GM18951 (cell line): ENCODE data around the gene RABL6.

Experiments
- POLR2A ChIP-seq: IDR thresholded peaks from 4 replicates; pipeline ENCODE4 v1.6.1; 2011; ENCODE audit warnings: mild to moderate bottlenecking; ENCODE audit not compliant: insufficient read length, insufficient read depth; ENCODE audit errors: extremely low read depth
- in situ Hi-C: fragments of 300-500 bp; cut with MboI; formaldehyde crosslinking; loops from one replicate; pipeline ENCODE4 v1.12.0; 2022; ENCODE audit warnings: low sequenced_read_pairs, mixed read lengths, inconsistent platforms; ENCODE audit not compliant: unreplicated experiment

RABL6 gene

DNA sequence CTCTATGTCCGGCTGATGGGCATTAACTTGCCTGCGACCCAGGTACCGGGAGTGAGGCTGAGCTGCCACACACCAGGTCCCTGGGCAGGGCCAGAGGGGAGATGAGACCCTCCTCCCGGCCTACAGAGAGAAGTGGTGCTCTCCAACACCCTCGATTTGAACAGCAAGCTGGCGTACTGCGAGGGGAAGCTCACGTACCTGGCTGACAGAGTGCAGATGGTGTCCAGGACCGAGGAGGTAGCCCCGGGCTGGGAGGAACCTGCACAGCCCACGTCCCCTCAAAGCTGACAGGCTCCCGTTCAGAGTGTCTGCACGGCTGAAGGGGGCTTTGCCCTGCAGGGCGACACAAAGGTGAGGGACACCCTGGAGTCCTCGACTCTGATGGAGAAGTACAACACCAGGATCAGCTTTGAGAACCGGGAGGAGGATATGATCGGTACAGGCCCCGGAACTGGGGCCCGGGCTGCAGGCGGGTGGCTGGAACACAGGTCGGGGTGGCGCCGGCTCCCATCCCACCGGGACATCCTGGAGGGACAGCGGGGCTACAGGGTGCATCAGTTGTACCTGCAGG, 1.0 kb upstream of the RABL6 start:
- TF ChIP-seq POLR2A: no peak
- in situ Hi-C loops: no loop called here

GRCh38 chr9:136808075-136808805, 492 bp downstream of the RABL6 start:
- in situ Hi-C loops: no loop called here
- no peak for TF ChIP-seq POLR2A

DNA sequence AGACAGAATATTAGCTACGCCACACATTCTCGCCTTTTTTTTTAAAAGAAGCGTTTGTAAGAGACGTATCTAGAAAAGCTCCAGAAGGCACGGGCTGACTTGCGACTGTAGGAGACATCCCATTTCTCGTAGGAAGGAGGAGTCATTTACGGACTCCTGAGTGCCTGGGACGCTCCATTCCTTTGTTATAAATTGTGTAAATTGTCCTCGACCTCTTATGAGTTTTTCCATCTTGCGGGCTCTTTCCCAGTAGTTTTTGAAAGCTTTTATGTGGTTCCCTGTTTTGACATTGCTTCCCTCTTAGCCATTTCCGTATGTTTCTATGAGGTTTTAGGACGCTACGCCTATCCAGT, 1.0 kb downstream of the RABL6 start:
- no peak for TF ChIP-seq POLR2A
- in situ Hi-C loops: no loop called here

- in situ Hi-C loops: no loop called here
- no peak for TF ChIP-seq POLR2A
Measured at GRCh38 chr9:136814725-136815421, 7.1 kb downstream of the RABL6 start.

DNA sequence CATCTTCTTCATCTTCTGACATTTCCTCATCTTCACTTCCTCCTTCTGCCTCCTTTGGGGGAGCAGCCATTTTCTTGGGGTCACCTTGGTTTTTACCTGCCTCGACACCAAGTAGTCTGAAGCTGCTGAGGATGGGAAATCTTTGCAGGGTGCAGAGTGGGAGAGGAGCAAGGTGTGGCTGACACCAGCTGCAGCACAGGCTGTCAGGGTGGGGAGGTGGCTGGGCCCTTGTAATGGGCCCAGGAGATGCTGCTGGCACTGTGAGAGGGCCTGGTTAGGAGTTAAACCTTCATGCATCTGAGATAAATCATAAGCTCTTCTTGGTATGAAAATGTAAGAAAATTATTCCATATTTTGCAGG, 7.7 kb downstream of the RABL6 start:
- in situ Hi-C loops: no loop called here
- TF ChIP-seq POLR2A: no peak

DNA sequence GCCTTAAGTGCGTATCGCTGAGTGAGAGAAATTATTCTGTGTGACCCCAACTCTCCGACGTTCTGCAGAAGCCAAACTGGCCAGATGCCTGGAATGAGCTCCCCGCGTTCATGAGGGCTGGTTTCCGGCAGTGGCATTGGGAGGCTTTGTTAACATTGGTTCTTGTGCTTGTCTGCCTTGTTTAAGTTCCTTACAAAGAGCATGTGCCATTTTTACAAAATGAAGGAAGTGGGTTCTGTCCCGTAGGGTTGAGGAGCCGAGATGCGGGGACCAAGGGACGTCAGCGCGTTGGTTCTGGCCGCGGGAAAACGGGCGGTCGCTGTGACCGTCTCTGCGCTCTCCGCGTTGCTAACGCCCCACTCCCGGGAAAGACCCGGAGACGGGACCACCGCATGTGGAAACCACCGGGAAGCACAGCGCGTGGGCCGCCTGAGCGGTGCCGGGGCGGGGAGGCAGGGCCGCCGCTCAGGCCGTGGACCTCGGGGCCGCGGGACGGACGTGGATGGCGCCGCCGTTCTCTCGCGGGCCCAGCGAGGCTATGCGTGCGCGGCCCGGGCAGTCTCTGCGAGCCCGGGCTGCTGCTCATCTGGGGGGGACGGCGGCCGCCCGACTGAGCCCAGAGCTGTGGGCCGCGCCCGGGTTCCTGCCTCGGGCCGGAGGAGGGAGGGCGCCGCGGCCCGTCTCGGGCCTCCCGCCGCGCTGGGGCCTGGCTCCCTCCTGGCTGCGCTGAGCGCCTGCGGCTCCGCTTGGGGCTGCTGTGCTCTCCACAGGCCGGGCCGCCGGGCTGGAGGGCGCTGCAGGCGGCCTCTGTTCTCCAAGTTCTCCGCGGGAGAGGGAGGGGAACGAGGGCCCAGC, 13.4 kb downstream of the RABL6 start:
- in situ Hi-C loops: no loop called here
- no peak for TF ChIP-seq POLR2A

DNA sequence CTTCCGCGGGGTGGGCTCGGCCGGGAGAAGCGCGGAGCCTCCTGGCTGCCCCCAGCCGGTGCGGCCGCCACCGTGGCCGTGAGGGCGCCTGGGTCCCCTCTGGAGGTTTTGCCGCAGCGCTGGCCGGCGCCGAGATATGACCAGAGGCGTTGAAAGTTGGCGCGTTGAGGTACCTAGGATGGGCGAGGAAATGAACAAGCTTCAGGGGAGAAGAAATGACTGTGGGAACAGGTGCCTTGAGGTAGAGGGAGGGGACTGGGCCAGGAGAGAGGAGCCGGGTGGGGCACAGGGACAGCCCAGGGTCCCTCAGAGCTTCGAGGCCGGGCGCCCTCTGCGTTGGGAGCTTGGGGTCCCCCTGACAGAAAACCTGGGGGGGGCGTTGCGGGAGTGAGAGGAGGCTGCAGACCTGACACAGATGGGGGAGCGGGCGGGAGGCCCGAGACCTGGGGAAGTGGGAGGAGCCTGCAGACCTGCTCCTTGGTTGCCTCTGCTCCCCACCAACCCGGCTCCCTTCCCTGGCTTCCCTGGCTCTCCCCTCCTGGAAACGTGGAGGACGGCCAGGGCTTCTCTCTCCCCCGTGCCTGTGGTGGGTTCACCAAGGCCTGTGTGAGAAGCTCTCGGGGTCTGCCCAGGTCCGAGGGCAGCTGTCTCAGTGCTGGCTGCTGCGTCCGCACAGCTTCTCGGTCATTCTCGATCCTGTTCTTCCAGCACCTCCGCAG, 14.2 kb downstream of the RABL6 start:
- in situ Hi-C loops: no loop called here

DNA sequence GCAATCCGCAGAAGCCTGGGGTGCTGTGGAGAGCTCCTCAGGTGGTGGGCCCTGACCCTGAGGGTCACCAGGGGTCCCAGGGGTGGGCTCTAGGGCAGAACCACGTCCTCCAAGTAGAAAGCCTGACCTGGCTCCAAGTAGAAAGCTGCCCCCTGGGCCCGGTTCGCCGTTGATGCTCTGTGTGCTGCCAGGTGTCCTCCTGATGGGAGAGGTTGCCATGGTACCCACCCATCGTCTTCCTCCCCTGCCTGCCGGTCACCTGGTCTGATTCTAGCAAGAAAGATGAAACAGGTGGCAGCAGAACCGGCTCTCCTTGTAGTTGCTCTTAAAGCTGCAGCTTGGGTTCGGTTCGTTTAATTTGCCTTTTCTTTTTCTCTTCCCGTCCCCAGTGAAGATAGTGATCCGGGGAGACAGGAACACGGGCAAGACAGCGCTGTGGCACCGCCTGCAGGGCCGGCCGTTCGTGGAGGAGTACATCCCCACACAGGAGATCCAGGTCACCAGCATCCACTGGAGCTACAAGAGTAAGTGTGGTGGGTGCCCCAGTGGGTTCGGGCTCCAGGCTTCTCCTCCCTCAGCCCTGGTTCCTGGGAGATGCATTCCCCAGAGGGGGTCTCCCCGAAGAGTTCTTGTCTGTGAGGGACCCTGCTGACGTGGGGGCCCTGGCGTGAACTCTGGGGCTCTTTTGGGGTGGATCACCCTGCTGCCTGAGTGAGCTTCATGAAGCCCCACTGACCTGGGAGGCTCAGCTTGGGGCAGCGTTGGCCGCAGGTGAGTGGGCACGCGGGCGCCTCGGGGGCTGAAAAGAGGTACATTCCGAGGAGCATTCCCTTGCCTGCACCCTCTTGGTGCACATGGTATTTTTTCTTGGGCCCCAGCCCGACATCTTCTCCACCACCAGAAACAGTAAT, 15.6 kb downstream of the RABL6 start:
- in situ Hi-C loops: no loop called here
- no peak for TF ChIP-seq POLR2A

More for the DNA sequence above, 14.2 kb downstream of the RABL6 start:
- no peak for TF ChIP-seq POLR2A

GRCh38 chr9:136824496-136825225, 16.9 kb downstream of the RABL6 start:
- in situ Hi-C loops: no loop called here
- TF ChIP-seq POLR2A: no peak

- TF ChIP-seq POLR2A: no peak
- in situ Hi-C loops: no loop called here
Measured at GRCh38 chr9:136825295-136826187, 17.8 kb downstream of the RABL6 start.

- no peak for TF ChIP-seq POLR2A
- in situ Hi-C loops: no loop called here
Measured at GRCh38 chr9:136826188-136826541, 18.4 kb downstream of the RABL6 start.
